ENCODE data around the gene PCED1B. TPM values are rescaled to one million over a fixed set of nuclear protein-coding genes. Genes with fewer than 3 reads are reported as not detected.
A peak's percentile ranks its signal among the peaks of the same experiment; 100 is the strongest.
"Not testable (repeated sequence)": the region's sequence is repeated elsewhere in the genome, so short reads cannot be mapped to it uniquely, and the experiment has no call there.

The PCED1B gene
- total RNA-seq, 1 donor from 2014 or later, result 4.8 TPM

GRCh38 chr12:47166365-47166764 is 86.9 kb downstream of the PCED1B start:
- H3K4me3 ChIP-seq (ENCODE audit: low read depth, low read length), result no peak overlapping the region
- TF ChIP-seq, protein P1, sequence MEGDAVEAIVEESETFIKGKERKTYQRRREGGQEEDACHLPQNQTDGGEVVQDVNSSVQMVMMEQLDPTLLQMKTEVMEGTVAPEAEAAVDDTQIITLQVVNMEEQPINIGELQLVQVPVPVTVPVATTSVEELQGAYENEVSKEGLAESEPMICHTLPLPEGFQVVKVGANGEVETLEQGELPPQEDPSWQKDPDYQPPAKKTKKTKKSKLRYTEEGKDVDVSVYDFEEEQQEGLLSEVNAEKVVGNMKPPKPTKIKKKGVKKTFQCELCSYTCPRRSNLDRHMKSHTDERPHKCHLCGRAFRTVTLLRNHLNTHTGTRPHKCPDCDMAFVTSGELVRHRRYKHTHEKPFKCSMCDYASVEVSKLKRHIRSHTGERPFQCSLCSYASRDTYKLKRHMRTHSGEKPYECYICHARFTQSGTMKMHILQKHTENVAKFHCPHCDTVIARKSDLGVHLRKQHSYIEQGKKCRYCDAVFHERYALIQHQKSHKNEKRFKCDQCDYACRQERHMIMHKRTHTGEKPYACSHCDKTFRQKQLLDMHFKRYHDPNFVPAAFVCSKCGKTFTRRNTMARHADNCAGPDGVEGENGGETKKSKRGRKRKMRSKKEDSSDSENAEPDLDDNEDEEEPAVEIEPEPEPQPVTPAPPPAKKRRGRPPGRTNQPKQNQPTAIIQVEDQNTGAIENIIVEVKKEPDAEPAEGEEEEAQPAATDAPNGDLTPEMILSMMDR (IDR thresholded peaks at IDR 0.05; ENCODE audit: insufficient read depth, low read length, poor library complexity, severe bottlenecking), result no peak
- DNase-seq (ENCODE audit: low read depth), result no peak
- H3K27me3 ChIP-seq (ENCODE audit: control insufficient read depth, insufficient read depth, low read length), result no peaks in the 10 kb centered on the region
- no peaks in the 10 kb centered on the region for H3K36me3 ChIP-seq (ENCODE audit: control insufficient read depth, insufficient read depth, low read length)

GRCh38 chr12:47170281-47170680 is 90.9 kb downstream of the PCED1B start:
- not testable (repeated sequence) for H3K4me3 ChIP-seq (ENCODE audit: low read depth, low read length); DNase-seq (ENCODE audit: low read depth); H3K27me3 ChIP-seq (ENCODE audit: control insufficient read depth, insufficient read depth, low read length)

DNA sequence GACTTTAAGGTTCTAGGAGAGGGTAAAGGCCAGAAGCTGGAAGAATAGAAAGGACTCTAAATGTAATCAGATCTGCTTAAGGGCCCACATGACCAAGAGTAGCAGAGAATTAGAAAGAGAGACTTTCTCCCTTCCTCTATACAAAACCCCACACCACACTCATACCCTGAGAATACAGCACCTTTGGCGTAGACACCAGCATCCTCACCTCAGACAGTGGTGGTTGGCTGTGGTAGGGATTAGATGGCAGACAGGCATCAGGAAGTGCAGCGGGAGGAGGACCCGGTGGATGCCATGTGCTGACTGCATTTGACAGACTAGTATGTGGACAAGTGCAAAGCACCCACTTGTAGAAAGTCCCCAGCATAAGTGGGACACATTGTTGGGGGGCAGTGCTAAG is 98.6 kb downstream of the PCED1B start:
- no peaks in the 10 kb centered on the region for H3K36me3 ChIP-seq (ENCODE audit: control insufficient read depth, insufficient read depth, low read length)
- TF ChIP-seq, protein P1 (IDR thresholded peaks at IDR 0.05; ENCODE audit: insufficient read depth, low read length, poor library complexity, severe bottlenecking), result no peak
- no peak overlapping the region for H3K4me3 ChIP-seq (ENCODE audit: low read depth, low read length)
- DNase-seq (ENCODE audit: low read depth), result no peak
- H3K27me3 ChIP-seq (ENCODE audit: control insufficient read depth, insufficient read depth, low read length), result no peaks in the 10 kb centered on the region

More at GRCh38 chr12:47170281-47170680, 90.9 kb downstream of the PCED1B start:
- H3K36me3 ChIP-seq (ENCODE audit: control insufficient read depth, insufficient read depth, low read length), result not testable (repeated sequence)

DNA sequence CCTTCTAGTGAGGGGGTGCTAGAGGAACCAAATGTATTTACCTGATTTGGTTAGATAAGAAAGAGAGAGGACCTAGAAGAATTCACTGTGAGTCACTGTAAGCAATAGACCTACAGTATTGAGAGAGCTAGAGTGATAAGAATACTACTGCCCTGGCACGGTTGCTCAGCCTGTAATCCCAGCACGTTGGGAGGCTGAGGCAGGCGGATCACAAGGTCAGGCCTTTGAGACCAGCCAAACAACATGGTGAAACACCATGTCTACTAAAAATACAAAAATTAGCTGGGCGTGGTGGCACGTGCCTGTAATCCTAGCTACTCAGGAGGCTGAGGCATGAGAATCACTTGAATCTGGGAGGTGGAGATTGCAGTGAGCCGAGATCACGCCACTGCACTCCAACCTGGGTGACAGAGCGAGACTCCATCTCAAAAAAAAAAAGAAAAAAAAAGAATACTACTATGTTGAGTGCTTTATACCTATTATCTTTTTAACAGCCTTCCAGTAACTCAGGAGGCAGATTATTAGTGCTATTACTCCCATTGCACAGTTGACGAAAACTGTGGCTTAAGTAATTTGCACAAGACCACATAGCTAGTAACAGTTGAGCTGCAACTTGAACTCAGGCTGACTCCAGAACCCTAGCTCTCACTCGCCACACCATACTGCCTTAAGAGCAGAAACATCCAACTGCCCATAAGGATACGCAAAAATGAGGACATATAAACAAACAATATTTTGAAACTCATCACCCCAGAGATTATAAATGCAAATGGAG is 102.9 kb downstream of the PCED1B start:
- H3K27me3 ChIP-seq (ENCODE audit: control insufficient read depth, insufficient read depth, low read length); H3K4me3 ChIP-seq (ENCODE audit: low read depth, low read length); H3K36me3 ChIP-seq (ENCODE audit: control insufficient read depth, insufficient read depth, low read length); DNase-seq (ENCODE audit: low read depth): not testable (repeated sequence)

GRCh38 chr12:47184229-47184628 is 104.8 kb downstream of the PCED1B start:
- DNase-seq (ENCODE audit: low read depth), result no peak
- no peaks in the 10 kb centered on the region for H3K36me3 ChIP-seq (ENCODE audit: control insufficient read depth, insufficient read depth, low read length)
- TF ChIP-seq, protein P1 (IDR thresholded peaks at IDR 0.05; ENCODE audit: insufficient read depth, low read length, poor library complexity, severe bottlenecking), result no peak
- no peak overlapping the region for H3K4me3 ChIP-seq (ENCODE audit: low read depth, low read length)
- H3K27me3 ChIP-seq (ENCODE audit: control insufficient read depth, insufficient read depth, low read length), result no peaks in the 10 kb centered on the region

DNA sequence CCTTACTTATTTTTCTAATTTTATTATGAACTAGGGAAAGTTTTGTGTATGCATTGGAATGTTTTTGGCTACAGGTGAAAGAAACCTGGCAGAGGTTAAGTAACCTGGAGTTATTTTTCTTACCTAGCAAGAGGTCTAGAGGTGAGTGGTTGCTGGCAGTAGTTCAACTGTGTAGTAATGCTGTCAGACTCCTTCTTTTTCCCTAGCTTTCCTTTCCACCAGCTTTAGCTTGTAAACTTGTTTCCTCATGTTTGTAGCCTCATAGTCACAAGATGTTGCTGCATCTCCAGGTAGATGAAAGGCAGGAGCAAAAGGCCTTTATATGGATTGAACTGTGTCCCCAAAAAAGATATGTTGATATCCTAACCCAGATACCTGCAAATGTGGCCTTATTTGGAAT is 105.4 kb downstream of the PCED1B start:
- peak; percentile 35 for DNase-seq (ENCODE audit: low read depth)
- no peaks in the 10 kb centered on the region for H3K27me3 ChIP-seq (ENCODE audit: control insufficient read depth, insufficient read depth, low read length)
- H3K4me3 ChIP-seq (ENCODE audit: low read depth, low read length), result no peak overlapping the region
- TF ChIP-seq, protein P1 (IDR thresholded peaks at IDR 0.05; ENCODE audit: insufficient read depth, low read length, poor library complexity, severe bottlenecking), result no peak
- H3K36me3 ChIP-seq (ENCODE audit: control insufficient read depth, insufficient read depth, low read length), result no peaks in the 10 kb centered on the region

DNA sequence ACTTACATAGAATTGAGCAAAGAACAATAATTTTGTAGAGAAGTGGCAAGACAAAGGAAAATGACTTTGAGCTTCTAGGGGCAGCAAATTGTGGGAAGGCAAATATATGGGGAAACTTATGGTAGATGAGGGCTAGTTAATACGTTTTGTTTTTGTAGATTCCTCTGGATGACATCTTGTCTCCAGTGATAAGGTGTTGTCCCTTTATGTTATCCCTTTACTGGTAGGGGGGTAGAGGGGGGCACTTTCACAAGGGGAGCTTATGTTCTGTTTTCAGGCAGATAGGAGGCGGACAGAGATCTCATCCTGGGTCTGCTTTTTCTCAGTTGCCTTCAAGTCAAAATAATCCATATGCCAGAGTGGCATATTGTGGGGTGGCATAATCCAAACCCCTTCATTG is 106.8 kb downstream of the PCED1B start:
- H3K36me3 ChIP-seq (ENCODE audit: control insufficient read depth, insufficient read depth, low read length), result no peaks in the 10 kb centered on the region
- H3K27me3 ChIP-seq (ENCODE audit: control insufficient read depth, insufficient read depth, low read length), result no peaks in the 10 kb centered on the region
- H3K4me3 ChIP-seq (ENCODE audit: low read depth, low read length), result no peak overlapping the region
- TF ChIP-seq, protein P1 (IDR thresholded peaks at IDR 0.05; ENCODE audit: insufficient read depth, low read length, poor library complexity, severe bottlenecking), result no peak
- DNase-seq (ENCODE audit: low read depth), result no peak

Measured in kidney epithelial cell (primary cell).